Fibroblast of peridontal ligament (primary cell): ENCODE results near the gene ZFX.
A peak's percentile ranks its signal among the peaks of the same experiment; 100 is the strongest.
"Not testable (repeated sequence)": the region's sequence is repeated elsewhere in the genome, so short reads cannot be mapped to it uniquely, and the experiment has no call there.

ENCODE experiments used
- DNase-seq: peaks from one replicate; pipeline ENCODE4 v3.0.0-alpha.2; 2010; ENCODE audit errors: extremely low read depth

Gene ZFX

GRCh38 chrX:24151513-24151912 lies 2.0 kb downstream of the ZFX start:
- DNase-seq, result no peak

- DNase-seq, result no peak
Observed at GRCh38 chrX:24153178-24153795, 3.8 kb downstream of the ZFX start.

GRCh38 chrX:24153796-24154189 lies 4.3 kb downstream of the ZFX start:
- no peak for DNase-seq

GRCh38 chrX:24154490-24155034 lies 5.0 kb downstream of the ZFX start:
- peak; percentile 64 for DNase-seq

GRCh38 chrX:24155747-24156146 lies 6.2 kb downstream of the ZFX start:
- DNase-seq, result not testable (repeated sequence)

GRCh38 chrX:24156177-24156576 lies 6.6 kb downstream of the ZFX start:
- no peak for DNase-seq

GRCh38 chrX:24158881-24159280 lies 9.4 kb downstream of the ZFX start:
- DNase-seq, result no peak

GRCh38 chrX:24166078-24166477 lies 16.5 kb downstream of the ZFX start:
- peak; percentile 49 for DNase-seq

- DNase-seq, result no peak
Observed at GRCh38 chrX:24167719-24168472, 18.4 kb downstream of the ZFX start.

- DNase-seq, result no peak
Observed at GRCh38 chrX:24168807-24169206, 19.3 kb downstream of the ZFX start.

- DNase-seq, result peak; percentile 71
Observed at GRCh38 chrX:24169211-24169610, 19.7 kb downstream of the ZFX start.

GRCh38 chrX:24173115-24173847 lies 23.8 kb downstream of the ZFX start:
- no peak for DNase-seq

GRCh38 chrX:24175276-24175675 lies 25.7 kb downstream of the ZFX start:
- no peak for DNase-seq

- DNase-seq, result no peak
Observed at GRCh38 chrX:24178441-24178840, 28.9 kb downstream of the ZFX start.

GRCh38 chrX:24184018-24184417 lies 34.5 kb downstream of the ZFX start:
- DNase-seq, result peak; percentile 41

GRCh38 chrX:24186483-24186882 lies 37.0 kb downstream of the ZFX start:
- no peak for DNase-seq

- DNase-seq, result no peak
Observed at GRCh38 chrX:24186986-24187385, 37.5 kb downstream of the ZFX start.

- DNase-seq, result no peak
Observed at GRCh38 chrX:24189490-24189889, 40.0 kb downstream of the ZFX start.

- peak; percentile 66 for DNase-seq
Observed at GRCh38 chrX:24190500-24191156, 41.1 kb downstream of the ZFX start.

GRCh38 chrX:24196509-24196908 lies 47.0 kb downstream of the ZFX start:
- no peak for DNase-seq

GRCh38 chrX:24198101-24198500 lies 48.6 kb downstream of the ZFX start:
- DNase-seq, result no peak

- peak; percentile 12 for DNase-seq
Observed at GRCh38 chrX:24200133-24200532, 50.6 kb downstream of the ZFX start.
